Measurements from ENCODE around the gene FAM184A. TPM values are rescaled to one million over a fixed set of nuclear protein-coding genes. Genes with fewer than 3 reads are reported as not detected.
"Not testable (repeated sequence)": the region's sequence is repeated elsewhere in the genome, so short reads cannot be mapped to it uniquely, and the experiment has no call there.

The FAM184A gene
- total RNA-seq, 1 donor from 2014 or later, result 15.4 TPM

- TF ChIP-seq CTCF (IDR thresholded peaks at IDR 0.05), result no peak
- DNase-seq, result no peak
Observed at GRCh38 chr6:119124079-119124824, 45.8 kb upstream of the FAM184A start.

GRCh38 chr6:119122336-119122735 lies 43.9 kb upstream of the FAM184A start:
- ATAC-seq (no peak), DNase-seq (no peak)
- Histone ChIP-seq H3K27me3 (no peaks in the 10 kb centered on the region), H3K4me3 (no peak overlapping the region), H3K4me1 (no peaks in the 10 kb centered on the region), H3K36me3 (no peaks in the 10 kb centered on the region), H3K9me3 (no peaks in the 10 kb centered on the region), H3K27ac (no peak overlapping the region)
- intact Hi-C loops (cut with DNase I), result no loop called here
- TF ChIP-seq CTCF (IDR thresholded peaks at IDR 0.05), result no peak

More at GRCh38 chr6:119124079-119124824, 45.8 kb upstream of the FAM184A start:
- no peaks in the 10 kb centered on the region for H3K27me3 ChIP-seq
- H3K36me3 ChIP-seq, result no peaks in the 10 kb centered on the region
- no peak overlapping the region for H3K4me3 ChIP-seq
- H3K27ac ChIP-seq, result no peak overlapping the region
- H3K4me1 ChIP-seq, result no peaks in the 10 kb centered on the region
- intact Hi-C loops (cut with DNase I), result no loop called here
- H3K9me3 ChIP-seq, result no peaks in the 10 kb centered on the region
- no peak for ATAC-seq

- Histone ChIP-seq H3K9me3 (no peaks in the 10 kb centered on the region), H3K4me1 (no peaks in the 10 kb centered on the region), H3K27me3 (no peaks in the 10 kb centered on the region), H3K4me3 (no peak overlapping the region), H3K27ac (no peak overlapping the region), H3K36me3 (no peaks in the 10 kb centered on the region)
- ATAC-seq, result no peak
- no peak for DNase-seq
- no peak for TF ChIP-seq CTCF (IDR thresholded peaks at IDR 0.05)
- intact Hi-C loops (cut with DNase I), result no loop called here
Observed at GRCh38 chr6:119121367-119121766, 42.9 kb upstream of the FAM184A start.

- Histone ChIP-seq H3K27me3 (no peaks in the 10 kb centered on the region), H3K27ac (no peak overlapping the region), H3K4me1 (no peaks in the 10 kb centered on the region), H3K9me3 (no peaks in the 10 kb centered on the region), H3K36me3 (no peaks in the 10 kb centered on the region), H3K4me3 (no peak overlapping the region)
- no peak for TF ChIP-seq CTCF (IDR thresholded peaks at IDR 0.05)
- DNase-seq (no peak), ATAC-seq (peak; percentile 36)
- intact Hi-C loops (cut with DNase I), result no loop called here
Observed at GRCh38 chr6:119119989-119120388, 41.5 kb upstream of the FAM184A start.

- ATAC-seq; H3K4me3 ChIP-seq; H3K27ac ChIP-seq; DNase-seq; H3K9me3 ChIP-seq; H3K4me1 ChIP-seq; H3K36me3 ChIP-seq; H3K27me3 ChIP-seq; intact Hi-C loops (cut with DNase I): not testable (repeated sequence)
Observed at GRCh38 chr6:119119062-119119461, 40.6 kb upstream of the FAM184A start.

GRCh38 chr6:119116712-119117281 lies 38.3 kb upstream of the FAM184A start:
- DNase-seq (no peak), ATAC-seq (no peak)
- no peak overlapping the region for H3K4me3 ChIP-seq
- H3K36me3 ChIP-seq, result no peaks in the 10 kb centered on the region
- H3K27me3 ChIP-seq, result no peaks in the 10 kb centered on the region
- H3K4me1 ChIP-seq, result peaks cover 4% of the 10 kb centered on the region
- intact Hi-C loops (cut with DNase I), result no loop called here
- TF ChIP-seq CTCF (IDR thresholded peaks at IDR 0.05), result no peak
- H3K9me3 ChIP-seq, result no peaks in the 10 kb centered on the region
- H3K27ac ChIP-seq, result no peak overlapping the region
